GM12878 (cell line): ENCODE results near the gene ZFP90. TPM values are rescaled to one million over a fixed set of nuclear protein-coding genes. Genes with fewer than 3 reads are reported as not detected.
A peak's percentile ranks its signal among the peaks of the same experiment; 100 is the strongest.

Source experiments
- ATAC-seq: fragments of 200-7000 bp; cut with Tn5 transposase; 3 replicates; pipeline ENCODE4 v1.9.1; 2020; ENCODE audit warnings: mild to moderate bottlenecking, moderate library complexity
- BruUV-seq: library from RNA; stranded (reverse); fragments of 400-500 nt; replicated peaks from 2 replicates; lab custom pipeline; 2021; lab: Mats Ljungman, UMichigan
- CTCF ChIA-PET: fragments of 300-600 bp; sonication (Branson Sonifier 250); formaldehyde crosslinking; extraction: SDS; loops from one replicate; lab custom pipeline; 2021; ENCODE audit warnings: inconsistent platforms; lab: Yijun Ruan, JAX
- POLR2A ChIA-PET: fragments of 350-600 bp; formaldehyde crosslinking; extraction: SDS; loops from one replicate; lab custom pipeline; 2021; ENCODE audit warnings: inconsistent platforms; lab: Charles Lee
- RAD21 ChIA-PET: fragments of 300-600 bp; sonication (Branson Sonifier 250); formaldehyde crosslinking; loops from one replicate; lab custom pipeline; 2023; ENCODE audit warnings: antibody characterized with exemption; ENCODE audit not compliant: unreplicated experiment; lab: Charles Lee
- SMC1A ChIA-PET: fragments of 300-600 bp; sonication (Branson Sonifier 250); formaldehyde crosslinking; loops from one replicate; lab custom pipeline; 2023; ENCODE audit not compliant: unreplicated experiment, uncharacterized antibody; lab: Charles Lee
- DNase-seq: peaks from one replicate; pipeline ENCODE4 v3.0.0-alpha.2; 2011; ENCODE audit warnings: low read depth, low spot score
- FAIRE-seq: peaks from 3 replicates; lab custom pipeline; 2011; peaks lifted over from hg19 to GRCh38; lab: Jason Lieb, UNC
- H2AFZ ChIP-seq: 2 replicates; pipeline ENCODE4 v1.6.0; 2011; ENCODE audit warnings: low read depth, low read length, control low read depth; ENCODE audit not compliant: control insufficient read depth
- H3K27ac ChIP-seq: 2 replicates; pipeline ENCODE4 v1.5.1; 2011; ENCODE audit warnings: control low read depth; ENCODE audit not compliant: control insufficient read depth, insufficient read depth
- H3K27me3 ChIP-seq, 2 experiments: replicated peaks in 1 of 2; 2 replicates each; pipeline versions ENCODE4 v1.6.0 to v1.6.1; 2011; ENCODE audit warnings: low read length in 1 of 2; ENCODE audit not compliant: control insufficient read depth in 2 of 2, insufficient read depth in 2 of 2
- H3K36me3 ChIP-seq, 2 experiments: 2 replicates each; pipeline ENCODE4 v1.5.1; 2011; ENCODE audit warnings: low read length in 1 of 2; ENCODE audit not compliant: control insufficient read depth in 2 of 2, insufficient read depth in 2 of 2
- H3K4me1 ChIP-seq: 2 replicates; pipeline ENCODE4 v1.6.1; 2011; ENCODE audit warnings: mild to moderate bottlenecking, low read length, moderate library complexity, mixed read lengths; ENCODE audit not compliant: control insufficient read depth, insufficient read depth
- H3K4me2 ChIP-seq: 2 replicates; pipeline ENCODE4 v1.6.0; 2011; ENCODE audit warnings: control low read depth; ENCODE audit not compliant: control insufficient read depth, insufficient read depth
- H3K4me3 ChIP-seq: fragments of 200-600 bp; sonication (generic); 2 replicates; pipeline ENCODE4 v1.5.1; 2016
- H3K79me2 ChIP-seq: 2 replicates; pipeline ENCODE4 v1.6.0; 2011; ENCODE audit warnings: low read length; ENCODE audit not compliant: control insufficient read depth, insufficient read depth
- H3K9ac ChIP-seq: 2 replicates; pipeline ENCODE4 v1.8.0; 2011; ENCODE audit warnings: low read length, control low read depth, mixed read lengths; ENCODE audit not compliant: control insufficient read depth, insufficient read depth
- H3K9me3 ChIP-seq: replicated peaks from 3 replicates; pipeline ENCODE4 v1.5.1; 2011; ENCODE audit warnings: mild to moderate bottlenecking, low read length; ENCODE audit not compliant: control insufficient read depth, insufficient read depth
- H4K20me1 ChIP-seq: 2 replicates; pipeline ENCODE4 v1.6.0; 2011; ENCODE audit not compliant: control insufficient read depth, insufficient read depth
- MXI1 ChIP-seq: fragments of 150-350 bp; IDR thresholded peaks from 2 replicates; pipeline ENCODE4 v1.6.1; 2011; ENCODE audit warnings: low read depth, mild to moderate bottlenecking, inconsistent platforms, low read length, improper control_type of control experiment
- SPI1 ChIP-seq: IDR thresholded peaks from 2 replicates; pipeline ENCODE4 v1.6.1; 2011; ENCODE audit warnings: low read depth, mild to moderate bottlenecking, low read length, moderate library complexity, borderline replicate concordance; ENCODE audit not compliant: insufficient read depth
- SUPT20H ChIP-seq: IDR thresholded peaks from 2 replicates; pipeline ENCODE4 v1.6.1; 2011; ENCODE audit warnings: low read depth, mild to moderate bottlenecking, low read length, moderate library complexity, borderline replicate concordance; ENCODE audit not compliant: control insufficient read depth
- ZNF274 ChIP-seq: IDR thresholded peaks from one replicate; pipeline ENCODE4 v1.8.0; 2011; ENCODE audit not compliant: insufficient read length, insufficient read depth
- WGBS: methylation state at CpG from one replicate; pipeline ENCODE4 v1.1.6; 2016; ENCODE audit warnings: low lambda C conversion rate; ENCODE audit not compliant: insufficient replicate concordance, insufficient coverage; ENCODE audit errors: missing lambda C conversion rate; 5-methylcytosine and 5-hydroxymethylcytosine counted together
- in situ Hi-C: fragments of 300-500 bp; cut with MboI; formaldehyde crosslinking; loops from 9 replicates; pipeline ENCODE4 v1.14.3; 2018; ENCODE audit warnings: mixed read lengths
- intact Hi-C: fragments of 100-400 bp; cut with micrococcal nuclease; formaldehyde crosslinking; loops from one replicate; pipeline ENCODE4 v1.14.2; 2022; ENCODE audit not compliant: unreplicated experiment
- polyA plus RNA-seq, 11 experiments: library from polyadenylated mRNA; depleted of rRNA in 4 of 11; unstranded in 6 of 11; stranded (reverse) in 5 of 11; fragments of >200 nt; fragmentation: Nextera tagmentation in 4 of 11; fragmentation: Illumina TruSeq in 1 of 11; extraction: Ambion mirVana in 4 of 11; extraction: Trizol in 1 of 11; gene quantifications; 1 replicate in 1 of 11; 2 replicates in 10 of 11; pipeline versions ENCODE4 v1.2.1 to v1.2.3, GENCODE V29; 2011 to 2016; ENCODE audit warnings: inconsistent platforms in 2 of 11, missing spikeins in 2 of 11, low read depth in 1 of 11
- total RNA-seq, 4 experiments: library from RNA; depleted of rRNA in 3 of 4; stranded (reverse); fragments of >200 nt in 3 of 4; fragmentation: Illumina TruSeq in 1 of 4; extraction: Trizol in 1 of 4; gene quantifications; 2 replicates each; pipeline versions ENCODE4 v1.2.1 to v1.2.3, GENCODE V29; 2013 to 2021
- TF ChIP-seq, protein P1 (sequence below): fragments of 450-650 bp; IDR thresholded peaks from 2 replicates; pipeline ENCODE4 v1.6.1; 2017; ENCODE audit warnings: mild to moderate bottlenecking, moderate library complexity

The ZFP90 gene
- total and polyA plus RNA-seq, 10 of the 15 experiments (the other 5 are each of a cell fraction or from before 2014, with no cell fraction given): 3.3 to 20.0 (median 15.4) TPM

DNA sequence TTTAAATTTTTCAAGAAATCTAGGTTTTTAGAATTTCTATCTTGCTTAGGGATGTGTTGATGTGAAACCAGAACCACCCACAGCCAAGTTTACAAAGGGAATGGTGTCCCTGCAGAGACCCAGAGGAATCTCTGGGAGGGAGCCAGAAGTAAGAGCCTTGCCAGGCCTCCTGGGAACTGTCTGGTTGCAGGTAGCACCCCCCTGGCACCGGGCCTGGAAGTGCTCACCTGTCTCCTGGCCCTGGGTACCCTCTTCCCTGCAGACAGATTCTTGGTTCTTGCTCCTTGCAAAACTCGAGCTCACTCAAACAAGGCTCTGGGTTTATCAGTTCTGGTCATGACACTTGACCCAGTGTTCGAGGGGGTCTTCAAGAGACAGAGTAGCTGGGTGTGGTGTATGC is 24.6 kb upstream of the ZFP90 start (continued):
- no peak for TF ChIP-seq SUPT20H
- TF ChIP-seq, protein P1, sequence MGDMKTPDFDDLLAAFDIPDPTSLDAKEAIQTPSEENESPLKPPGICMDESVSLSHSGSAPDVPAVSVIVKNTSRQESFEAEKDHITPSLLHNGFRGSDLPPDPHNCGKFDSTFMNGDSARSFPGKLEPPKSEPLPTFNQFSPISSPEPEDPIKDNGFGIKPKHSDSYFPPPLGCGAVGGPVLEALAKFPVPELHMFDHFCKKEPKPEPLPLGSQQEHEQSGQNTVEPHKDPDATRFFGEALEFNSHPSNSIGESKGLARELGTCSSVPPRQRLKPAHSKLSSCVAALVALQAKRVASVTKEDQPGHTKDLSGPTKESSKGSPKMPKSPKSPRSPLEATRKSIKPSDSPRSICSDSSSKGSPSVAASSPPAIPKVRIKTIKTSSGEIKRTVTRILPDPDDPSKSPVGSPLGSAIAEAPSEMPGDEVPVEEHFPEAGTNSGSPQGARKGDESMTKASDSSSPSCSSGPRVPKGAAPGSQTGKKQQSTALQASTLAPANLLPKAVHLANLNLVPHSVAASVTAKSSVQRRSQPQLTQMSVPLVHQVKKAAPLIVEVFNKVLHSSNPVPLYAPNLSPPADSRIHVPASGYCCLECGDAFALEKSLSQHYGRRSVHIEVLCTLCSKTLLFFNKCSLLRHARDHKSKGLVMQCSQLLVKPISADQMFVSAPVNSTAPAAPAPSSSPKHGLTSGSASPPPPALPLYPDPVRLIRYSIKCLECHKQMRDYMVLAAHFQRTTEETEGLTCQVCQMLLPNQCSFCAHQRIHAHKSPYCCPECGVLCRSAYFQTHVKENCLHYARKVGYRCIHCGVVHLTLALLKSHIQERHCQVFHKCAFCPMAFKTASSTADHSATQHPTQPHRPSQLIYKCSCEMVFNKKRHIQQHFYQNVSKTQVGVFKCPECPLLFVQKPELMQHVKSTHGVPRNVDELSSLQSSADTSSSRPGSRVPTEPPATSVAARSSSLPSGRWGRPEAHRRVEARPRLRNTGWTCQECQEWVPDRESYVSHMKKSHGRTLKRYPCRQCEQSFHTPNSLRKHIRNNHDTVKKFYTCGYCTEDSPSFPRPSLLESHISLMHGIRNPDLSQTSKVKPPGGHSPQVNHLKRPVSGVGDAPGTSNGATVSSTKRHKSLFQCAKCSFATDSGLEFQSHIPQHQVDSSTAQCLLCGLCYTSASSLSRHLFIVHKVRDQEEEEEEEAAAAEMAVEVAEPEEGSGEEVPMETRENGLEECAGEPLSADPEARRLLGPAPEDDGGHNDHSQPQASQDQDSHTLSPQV: no peak
- no peak for TF ChIP-seq ZNF274

DNA sequence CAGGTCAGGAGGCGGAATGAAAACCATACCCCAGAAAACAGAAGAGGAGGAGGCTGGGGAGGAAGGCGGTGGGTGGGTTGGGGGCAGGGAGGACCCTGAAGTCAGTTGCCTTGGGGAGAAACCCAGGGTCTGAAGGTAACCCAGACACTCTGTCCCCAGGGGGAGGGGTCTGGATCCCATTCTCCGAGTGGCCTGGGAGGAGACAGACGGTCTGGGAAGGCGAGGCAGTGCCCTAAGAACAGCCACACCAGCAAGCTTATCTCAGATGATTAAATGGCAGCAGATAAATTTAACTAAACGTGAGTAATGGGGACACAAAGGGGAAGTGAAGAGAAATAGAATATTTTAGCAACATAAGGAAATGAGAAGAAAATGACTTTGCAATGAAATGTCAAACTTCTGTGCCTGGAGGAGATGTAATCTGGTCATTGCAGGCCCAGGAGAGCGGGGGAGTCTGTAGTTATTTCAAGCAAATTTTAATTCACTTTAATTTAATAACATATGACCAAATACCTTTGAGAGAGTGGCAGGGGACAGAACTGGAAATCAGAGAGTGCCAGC is 21.4 kb upstream of the ZFP90 start:
- H3K9me3 ChIP-seq: no peaks in the 10 kb centered on the region
- no peaks in the 10 kb centered on the region for H3K36me3 ChIP-seq
- FAIRE-seq: no peak
- no peaks in the 10 kb centered on the region for H4K20me1 ChIP-seq
- no peak overlapping the region for H3K27ac ChIP-seq
- in situ Hi-C loops: no loop called here
- H3K4me1 ChIP-seq: no peaks in the 10 kb centered on the region; the same call in 1 of the 2 replicates
- H3K27me3 ChIP-seq: no peaks in the 10 kb centered on the region; a peak in 1 of 4 replicates
- no TSS peak for BruUV-seq
- DNase-seq: no peak
- intact Hi-C loops: no loop called here
- TF ChIP-seq MXI1 (no peak), SPI1 (peak; percentile 15; the same call in 1 of the 2 replicates)
- no peak overlapping the region for H3K4me2 ChIP-seq
- WGBS: 32% methylated on average over 7 of the region's 7 CpGs
- no peak for ATAC-seq
- no peaks in the 10 kb centered on the region for H3K79me2 ChIP-seq
- ChIA-PET SMC1A (interaction anchor here (1.3 kb wide), 1 partner anchor 121 kb away, joined by 5 read pairs; no protein-coding TSS in a partner anchor), RAD21 (no interaction called here), POLR2A (no interaction called here), CTCF (interaction anchor here (0.7 to 1.6 kb wide), 7 partner anchors 7 to 155 kb away, joined by 3 to 8 read pairs (median 3); no protein-coding TSS in a partner anchor)
- H3K4me3 ChIP-seq: no peak overlapping the region
- H2AFZ ChIP-seq: no peak overlapping the region
- H3K9ac ChIP-seq: no peak overlapping the region
